Stimulated activated naive CD4-positive, alpha-beta T cell (primary cell): ENCODE measurements around the gene RGS7BP.

Source experiments
- DNase-seq, 6 experiments: peaks; one replicate each; lab custom pipeline; 2025; lab: John Stamatoyannopoulos, UW

Gene RGS7BP

DNA sequence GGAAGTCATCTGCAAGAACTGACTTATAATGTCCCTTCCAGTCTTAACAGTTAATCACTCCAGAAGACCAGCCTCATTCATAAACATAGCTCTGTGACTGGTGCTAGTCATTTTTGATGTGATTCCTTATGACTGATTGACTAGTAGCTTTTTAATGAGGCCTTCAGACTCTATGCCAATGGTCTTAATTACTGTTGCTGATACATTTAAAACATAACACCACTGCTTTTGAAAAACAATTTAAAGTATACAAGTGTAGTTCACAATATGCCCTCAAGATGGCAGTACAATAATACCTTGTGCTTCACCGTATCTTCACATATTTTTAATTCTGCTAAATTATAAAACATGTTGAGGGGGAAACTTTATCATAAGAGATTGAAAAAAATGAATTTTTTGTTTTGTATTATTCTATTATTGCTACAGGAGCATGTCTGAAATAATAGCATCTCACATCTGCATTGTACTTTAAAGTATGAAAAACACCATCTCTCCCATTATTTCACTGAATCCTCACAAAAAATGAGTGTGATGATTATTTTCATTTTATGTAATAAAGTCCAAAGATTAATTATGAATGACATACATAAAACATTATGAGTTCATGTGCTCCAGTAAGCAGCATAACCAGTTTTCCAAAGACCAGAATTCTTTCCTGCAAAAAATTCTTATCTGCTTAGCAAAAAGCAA is 129.3 kb downstream of the RGS7BP start:
- DNase-seq = peak in 2 of 6 experiments; percentile 22 to 44

DNA sequence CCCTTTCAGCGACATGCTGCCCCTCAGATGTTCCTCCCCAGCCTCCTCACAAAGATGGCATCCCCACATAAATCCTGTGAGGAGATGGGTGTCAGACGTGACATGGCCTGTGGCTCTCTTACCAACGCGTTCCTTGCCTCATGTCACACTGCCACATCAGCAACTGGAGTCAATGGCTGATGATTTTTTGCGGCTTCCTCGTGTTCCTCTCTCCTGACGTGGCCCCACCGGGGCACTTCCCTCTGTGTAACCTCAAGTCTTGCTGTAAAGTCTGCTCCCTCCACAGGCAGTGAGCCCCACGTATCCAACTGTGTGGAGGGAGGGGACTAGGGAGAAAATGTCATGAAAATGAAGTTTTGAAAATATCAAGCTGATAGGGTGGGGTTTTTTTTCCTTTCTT is 131.3 kb downstream of the RGS7BP start:
- no peak for DNase-seq

DNA sequence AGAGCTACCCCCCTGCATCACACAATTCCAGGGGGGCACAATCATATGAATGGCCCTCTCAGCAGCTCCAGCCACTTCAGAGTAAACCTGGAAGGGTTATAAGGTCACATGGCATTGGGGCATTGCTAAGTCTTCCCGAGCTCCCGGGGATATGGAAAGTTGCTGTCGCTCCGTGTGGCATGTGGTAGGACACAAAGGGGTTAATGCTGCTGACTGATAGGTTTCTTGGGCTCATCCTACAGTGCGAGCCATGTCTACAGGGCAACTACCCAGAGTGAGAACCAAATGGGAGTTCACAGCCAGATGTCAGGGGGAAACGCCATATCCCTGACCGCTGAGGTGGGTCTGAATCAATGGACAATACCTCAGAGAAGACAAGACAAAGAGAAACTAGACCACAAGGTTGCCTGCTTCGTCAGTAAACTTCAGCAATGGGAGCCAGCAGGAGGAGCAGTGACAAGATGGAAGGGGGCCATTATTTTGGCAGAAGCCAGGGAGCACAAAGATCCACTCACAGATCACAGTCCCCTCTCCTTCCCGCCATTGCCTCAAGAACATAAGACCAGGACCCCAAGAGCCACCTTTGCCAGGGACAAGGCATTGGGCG is 132.1 kb downstream of the RGS7BP start:
- DNase-seq = no peak

DNA sequence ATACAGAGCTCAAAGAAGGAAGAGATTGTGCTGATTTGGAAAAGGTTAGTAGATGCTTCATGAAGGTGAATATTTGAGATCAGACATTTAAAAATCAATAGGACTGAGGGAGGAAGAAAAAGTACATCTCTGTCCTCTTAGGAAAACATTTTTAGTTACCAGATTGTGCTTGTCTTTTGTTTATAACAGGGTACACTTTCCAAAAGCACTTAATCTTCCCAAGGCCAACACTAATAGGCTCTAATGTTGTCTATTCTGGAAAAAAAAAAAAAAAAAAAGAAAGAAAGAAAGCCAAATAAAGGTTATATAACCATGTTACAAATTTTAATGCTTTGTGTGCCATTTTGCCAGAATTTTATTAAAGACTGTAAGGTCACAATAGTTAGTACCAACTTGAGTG is 139.0 kb downstream of the RGS7BP start:
- DNase-seq = no peak

DNA sequence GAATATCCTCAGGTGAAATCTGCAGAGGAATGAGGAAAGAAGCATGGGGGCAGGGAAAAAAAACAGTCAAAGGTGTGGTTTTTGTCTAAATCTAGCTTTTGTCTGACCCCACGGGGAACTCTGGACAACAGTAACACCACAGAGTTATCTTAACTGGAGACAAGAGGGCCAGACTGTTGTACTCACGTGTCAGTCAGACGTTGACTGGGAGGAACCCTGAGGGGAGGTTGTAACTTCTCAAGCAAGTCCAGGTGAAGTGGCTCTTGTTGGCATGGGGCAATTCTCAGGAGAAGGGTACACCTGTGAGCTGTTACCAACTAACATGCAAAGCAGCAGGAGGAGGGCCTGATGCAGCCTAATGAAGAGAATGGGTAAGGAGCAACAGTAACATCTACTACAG is 140.4 kb downstream of the RGS7BP start:
- no peak for DNase-seq

DNA sequence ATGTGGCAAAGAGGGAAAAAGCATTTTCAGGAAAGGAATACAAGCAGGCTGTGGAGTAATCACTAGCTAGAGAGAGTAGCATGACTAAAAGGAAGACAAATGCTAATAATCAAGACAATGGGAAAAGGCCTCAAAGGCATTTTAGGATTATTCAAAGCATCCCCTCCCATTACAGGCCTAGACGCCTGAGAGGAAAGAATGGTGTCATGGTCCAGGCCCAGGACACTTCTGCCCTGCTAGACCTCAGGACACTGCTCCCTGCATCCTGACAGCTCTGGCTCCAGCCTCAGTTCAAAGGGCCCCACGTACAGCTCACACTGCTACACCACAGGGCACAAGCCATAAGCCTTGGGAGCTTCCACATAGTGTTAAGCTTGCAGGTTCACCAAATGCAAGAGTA is 143.7 kb downstream of the RGS7BP start:
- DNase-seq = no peak

DNA sequence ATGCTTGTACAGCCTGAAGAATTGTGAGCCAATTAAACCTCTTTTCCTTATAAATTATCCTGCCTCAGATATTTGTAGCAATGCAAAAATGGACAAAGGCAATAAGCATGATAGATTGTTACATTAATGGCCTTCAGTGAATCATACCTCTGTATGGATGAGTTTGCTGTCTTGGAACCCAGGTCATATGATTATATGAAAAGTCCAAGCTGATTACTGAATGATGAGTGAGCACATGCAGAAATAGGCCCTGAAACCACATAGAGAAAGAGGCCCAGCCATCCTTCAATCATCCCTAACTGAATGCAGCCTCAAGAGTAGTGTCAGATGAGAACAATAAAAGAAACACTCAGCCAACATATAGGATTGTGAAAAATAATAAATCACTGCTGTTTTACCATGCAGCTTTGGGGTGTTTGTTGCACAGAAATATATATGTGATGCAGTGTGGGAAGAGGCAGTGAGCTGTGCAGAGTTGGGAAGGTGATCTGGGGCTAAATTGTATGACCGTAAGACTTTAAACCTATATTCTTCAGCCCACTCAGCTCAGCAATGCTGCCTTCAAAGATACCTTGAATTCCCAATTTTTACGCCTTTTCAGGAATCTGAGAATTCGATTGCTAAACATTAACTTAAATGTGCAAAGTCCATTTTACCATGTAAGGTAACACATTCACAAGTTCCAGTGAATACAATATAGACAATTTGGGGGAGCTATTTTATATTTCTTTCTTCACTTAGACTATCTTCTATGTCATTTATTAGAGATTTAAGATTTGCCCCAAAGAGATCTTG is 148.1 kb downstream of the RGS7BP start:
- DNase-seq = no peak

DNA sequence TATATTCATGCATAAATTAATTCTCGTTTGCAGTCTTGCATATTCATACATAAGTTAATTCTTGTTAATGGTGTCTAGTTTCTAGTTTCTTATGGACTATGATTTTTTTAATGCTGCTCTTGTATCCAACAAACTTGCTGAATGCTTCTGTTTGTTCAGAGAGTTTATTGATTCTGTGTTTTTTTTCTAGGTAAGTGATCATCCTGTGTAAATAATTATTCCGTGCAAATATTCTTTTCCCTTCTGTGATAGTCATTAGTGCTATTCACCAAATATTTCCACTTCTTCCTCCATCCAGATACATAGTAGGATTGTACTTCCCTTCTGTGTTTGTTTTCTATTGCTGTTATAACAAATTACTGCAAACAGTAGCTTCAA is 148.7 kb downstream of the RGS7BP start:
- no peak for DNase-seq

DNA sequence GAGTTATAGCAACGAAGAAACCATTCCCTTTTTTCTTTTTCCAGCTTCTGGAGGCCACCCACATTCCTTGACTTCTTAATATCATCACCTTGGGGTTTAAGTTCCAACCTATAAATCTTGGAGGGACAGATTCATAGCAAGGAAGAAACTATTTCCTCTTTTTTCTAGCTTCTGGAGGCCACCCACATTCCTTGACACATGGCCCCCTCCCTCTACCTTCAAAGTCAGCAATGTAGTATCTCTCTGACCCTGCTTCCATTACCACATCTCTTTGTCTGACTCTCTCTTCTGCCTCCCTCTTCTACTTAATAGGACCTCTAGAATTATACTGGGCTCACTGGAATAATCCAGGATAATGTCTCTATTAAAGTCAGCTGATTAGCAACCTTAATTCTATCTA is 149.8 kb downstream of the RGS7BP start:
- no peak for DNase-seq

DNA sequence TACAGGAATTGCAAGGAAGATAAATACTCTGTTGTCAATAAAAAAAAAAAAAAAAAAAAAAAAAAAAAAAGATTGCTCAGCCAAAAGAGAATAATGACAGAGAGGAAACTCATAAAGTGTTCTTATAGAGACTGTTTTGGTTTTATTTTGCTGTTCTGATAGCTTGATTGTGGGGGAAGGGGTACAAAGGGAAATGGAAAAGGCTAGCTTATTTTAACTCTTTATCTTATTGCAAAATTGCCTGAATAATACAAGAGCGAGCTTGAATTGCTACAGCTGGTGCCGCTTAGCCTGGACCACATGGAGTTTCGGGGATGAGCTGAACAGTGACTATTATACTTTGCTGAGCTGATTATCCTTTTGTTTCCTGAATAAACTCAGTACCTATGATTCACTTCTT is 153.5 kb downstream of the RGS7BP start:
- no peak for DNase-seq
